ENCODE measurements around the gene CIDEC. TPM values are rescaled to one million over a fixed set of nuclear protein-coding genes. Genes with fewer than 3 reads are reported as not detected.

Gene CIDEC
- total and polyA plus RNA-seq, 2 of the 13 experiments (the other 11 are each of a cell fraction or from before 2014, with no cell fraction given), result 2.5 to 10.4 TPM

GRCh38 chr3:9826815-9827573, 53.1 kb downstream of the CIDEC start (continued):
- TF ChIP-seq, protein P1, sequence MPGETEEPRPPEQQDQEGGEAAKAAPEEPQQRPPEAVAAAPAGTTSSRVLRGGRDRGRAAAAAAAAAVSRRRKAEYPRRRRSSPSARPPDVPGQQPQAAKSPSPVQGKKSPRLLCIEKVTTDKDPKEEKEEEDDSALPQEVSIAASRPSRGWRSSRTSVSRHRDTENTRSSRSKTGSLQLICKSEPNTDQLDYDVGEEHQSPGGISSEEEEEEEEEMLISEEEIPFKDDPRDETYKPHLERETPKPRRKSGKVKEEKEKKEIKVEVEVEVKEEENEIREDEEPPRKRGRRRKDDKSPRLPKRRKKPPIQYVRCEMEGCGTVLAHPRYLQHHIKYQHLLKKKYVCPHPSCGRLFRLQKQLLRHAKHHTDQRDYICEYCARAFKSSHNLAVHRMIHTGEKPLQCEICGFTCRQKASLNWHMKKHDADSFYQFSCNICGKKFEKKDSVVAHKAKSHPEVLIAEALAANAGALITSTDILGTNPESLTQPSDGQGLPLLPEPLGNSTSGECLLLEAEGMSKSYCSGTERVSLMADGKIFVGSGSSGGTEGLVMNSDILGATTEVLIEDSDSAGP (CRISPR knock-in tag; IDR thresholded peaks at IDR 0.05; ENCODE audit: borderline replicate concordance), result peak; percentile 36; the same call in 1 of the 2 replicates
- TF ChIP-seq ZNF678 (CRISPR knock-in tag; IDR thresholded peaks at IDR 0.05) (no peak), MTA1 (CRISPR knock-in tag; IDR thresholded peaks at IDR 0.05; ENCODE audit: borderline replicate concordance) (no peak), ZNF770 (CRISPR knock-in tag; IDR thresholded peaks at IDR 0.05) (peak; percentile 22; the same call in 1 of the 2 replicates), JUNB (CRISPR knock-in tag; IDR thresholded peaks at IDR 0.05; ENCODE audit: borderline replicate concordance) (no peak), ZBTB33 (CRISPR knock-in tag; IDR thresholded peaks at IDR 0.05) (peak; percentile 96), ZBTB38 (CRISPR knock-in tag; IDR thresholded peaks at IDR 0.05) (peak; percentile 38; the same call in 1 of the 2 replicates), STAG1 (CRISPR knock-in tag; IDR thresholded peaks at IDR 0.05) (peak; percentile 81), NCOA2 (CRISPR knock-in tag; IDR thresholded peaks at IDR 0.05) (no peak), ZC3H13 (CRISPR knock-in tag; IDR thresholded peaks at IDR 0.05) (no peak), ZSCAN29 (CRISPR knock-in tag; conservative IDR thresholded peaks at IDR 0.05) (no peak), ZNF432 (CRISPR knock-in tag; IDR thresholded peaks at IDR 0.05; ENCODE audit: borderline replicate concordance) (no peak)
- TF ChIP-seq, protein P2, sequence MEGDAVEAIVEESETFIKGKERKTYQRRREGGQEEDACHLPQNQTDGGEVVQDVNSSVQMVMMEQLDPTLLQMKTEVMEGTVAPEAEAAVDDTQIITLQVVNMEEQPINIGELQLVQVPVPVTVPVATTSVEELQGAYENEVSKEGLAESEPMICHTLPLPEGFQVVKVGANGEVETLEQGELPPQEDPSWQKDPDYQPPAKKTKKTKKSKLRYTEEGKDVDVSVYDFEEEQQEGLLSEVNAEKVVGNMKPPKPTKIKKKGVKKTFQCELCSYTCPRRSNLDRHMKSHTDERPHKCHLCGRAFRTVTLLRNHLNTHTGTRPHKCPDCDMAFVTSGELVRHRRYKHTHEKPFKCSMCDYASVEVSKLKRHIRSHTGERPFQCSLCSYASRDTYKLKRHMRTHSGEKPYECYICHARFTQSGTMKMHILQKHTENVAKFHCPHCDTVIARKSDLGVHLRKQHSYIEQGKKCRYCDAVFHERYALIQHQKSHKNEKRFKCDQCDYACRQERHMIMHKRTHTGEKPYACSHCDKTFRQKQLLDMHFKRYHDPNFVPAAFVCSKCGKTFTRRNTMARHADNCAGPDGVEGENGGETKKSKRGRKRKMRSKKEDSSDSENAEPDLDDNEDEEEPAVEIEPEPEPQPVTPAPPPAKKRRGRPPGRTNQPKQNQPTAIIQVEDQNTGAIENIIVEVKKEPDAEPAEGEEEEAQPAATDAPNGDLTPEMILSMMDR (CRISPR knock-in tag; IDR thresholded peaks at IDR 0.05), result peak; percentile 68
- TF ChIP-seq, protein P3, sequence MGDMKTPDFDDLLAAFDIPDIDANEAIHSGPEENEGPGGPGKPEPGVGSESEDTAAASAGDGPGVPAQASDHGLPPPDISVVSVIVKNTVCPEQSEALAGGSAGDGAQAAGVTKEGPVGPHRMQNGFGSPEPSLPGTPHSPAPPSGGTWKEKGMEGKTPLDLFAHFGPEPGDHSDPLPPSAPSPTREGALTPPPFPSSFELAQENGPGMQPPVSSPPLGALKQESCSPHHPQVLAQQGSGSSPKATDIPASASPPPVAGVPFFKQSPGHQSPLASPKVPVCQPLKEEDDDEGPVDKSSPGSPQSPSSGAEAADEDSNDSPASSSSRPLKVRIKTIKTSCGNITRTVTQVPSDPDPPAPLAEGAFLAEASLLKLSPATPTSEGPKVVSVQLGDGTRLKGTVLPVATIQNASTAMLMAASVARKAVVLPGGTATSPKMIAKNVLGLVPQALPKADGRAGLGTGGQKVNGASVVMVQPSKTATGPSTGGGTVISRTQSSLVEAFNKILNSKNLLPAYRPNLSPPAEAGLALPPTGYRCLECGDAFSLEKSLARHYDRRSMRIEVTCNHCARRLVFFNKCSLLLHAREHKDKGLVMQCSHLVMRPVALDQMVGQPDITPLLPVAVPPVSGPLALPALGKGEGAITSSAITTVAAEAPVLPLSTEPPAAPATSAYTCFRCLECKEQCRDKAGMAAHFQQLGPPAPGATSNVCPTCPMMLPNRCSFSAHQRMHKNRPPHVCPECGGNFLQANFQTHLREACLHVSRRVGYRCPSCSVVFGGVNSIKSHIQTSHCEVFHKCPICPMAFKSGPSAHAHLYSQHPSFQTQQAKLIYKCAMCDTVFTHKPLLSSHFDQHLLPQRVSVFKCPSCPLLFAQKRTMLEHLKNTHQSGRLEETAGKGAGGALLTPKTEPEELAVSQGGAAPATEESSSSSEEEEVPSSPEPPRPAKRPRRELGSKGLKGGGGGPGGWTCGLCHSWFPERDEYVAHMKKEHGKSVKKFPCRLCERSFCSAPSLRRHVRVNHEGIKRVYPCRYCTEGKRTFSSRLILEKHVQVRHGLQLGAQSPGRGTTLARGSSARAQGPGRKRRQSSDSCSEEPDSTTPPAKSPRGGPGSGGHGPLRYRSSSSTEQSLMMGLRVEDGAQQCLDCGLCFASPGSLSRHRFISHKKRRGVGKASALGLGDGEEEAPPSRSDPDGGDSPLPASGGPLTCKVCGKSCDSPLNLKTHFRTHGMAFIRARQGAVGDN (CRISPR knock-in tag; IDR thresholded peaks at IDR 0.05), result peak; percentile 30
- TF ChIP-seq, protein P4, sequence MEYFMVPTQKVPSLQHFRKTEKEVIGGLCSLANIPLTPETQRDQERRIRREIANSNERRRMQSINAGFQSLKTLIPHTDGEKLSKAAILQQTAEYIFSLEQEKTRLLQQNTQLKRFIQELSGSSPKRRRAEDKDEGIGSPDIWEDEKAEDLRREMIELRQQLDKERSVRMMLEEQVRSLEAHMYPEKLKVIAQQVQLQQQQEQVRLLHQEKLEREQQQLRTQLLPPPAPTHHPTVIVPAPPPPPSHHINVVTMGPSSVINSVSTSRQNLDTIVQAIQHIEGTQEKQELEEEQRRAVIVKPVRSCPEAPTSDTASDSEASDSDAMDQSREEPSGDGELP (IDR thresholded peaks at IDR 0.05; ENCODE audit: borderline replicate concordance, low read depth), result peak; percentile 31; the same call in 1 of the 2 replicates

Measured in HepG2 (cell line).